Fibroblast of villous mesenchyme (primary cell): ENCODE results near the gene ZNF580. TPM values are rescaled to one million over a fixed set of nuclear protein-coding genes. Genes with fewer than 3 reads are reported as not detected.
A peak's percentile ranks its signal among the peaks of the same experiment; 100 is the strongest.

Source experiments
- DNase-seq: peaks from one replicate; pipeline ENCODE4 v3.0.0-alpha.2; 2010; ENCODE audit warnings: low read depth
- H3K4me3 ChIP-seq: 2 replicates; pipeline ENCODE4 v1.5.1; 2011; ENCODE audit warnings: low read depth, mild to moderate bottlenecking, low read length
- CTCF ChIP-seq: IDR thresholded peaks from 2 replicates; pipeline ENCODE4 v1.5.1; 2012; ENCODE audit warnings: low read depth, mild to moderate bottlenecking, low read length; ENCODE audit not compliant: insufficient read depth
- total RNA-seq: library from RNA; depleted of rRNA; stranded (reverse); fragments of >200 nt; gene quantifications from 2 replicates; pipeline ENCODE4 v1.2.3, GENCODE V29; 2012

Gene ZNF580
- total RNA-seq, 1 donor: 5.6 TPM

- no peak for TF ChIP-seq CTCF
- no peak overlapping the region for H3K4me3 ChIP-seq
- peak; percentile 74 for DNase-seq
Observed at GRCh38 chr19:55619286-55619685, 21.5 kb upstream of the ZNF580 start.

GRCh38 chr19:55620410-55621204 is 20.2 kb upstream of the ZNF580 start:
- peak; percentile 22 for DNase-seq
- H3K4me3 ChIP-seq: no peak overlapping the region
- no peak for TF ChIP-seq CTCF

- TF ChIP-seq CTCF: no peak
- no peak overlapping the region for H3K4me3 ChIP-seq
- no peak for DNase-seq
Observed at GRCh38 chr19:55621205-55621672, 19.6 kb upstream of the ZNF580 start.

GRCh38 chr19:55621673-55622231 is 19.1 kb upstream of the ZNF580 start:
- DNase-seq: no peak
- no peak for TF ChIP-seq CTCF
- no peak overlapping the region for H3K4me3 ChIP-seq

GRCh38 chr19:55622242-55622969 is 18.4 kb upstream of the ZNF580 start:
- no peak for DNase-seq
- no peak overlapping the region for H3K4me3 ChIP-seq
- TF ChIP-seq CTCF: no peak

- no peak overlapping the region for H3K4me3 ChIP-seq
- no peak for TF ChIP-seq CTCF
- DNase-seq: no peak
Observed at GRCh38 chr19:55623130-55623529, 17.7 kb upstream of the ZNF580 start.
